Inflammatory macrophage treated with lipopolysaccharide for 1 hour (primary cell): ENCODE data around the gene LARGE1.

Experiments
- DNase-seq, 2 donors: peaks; one replicate each; pipeline ENCODE4 v3.0.0-alpha.2; 2020 to 2022

LARGE1 gene

GRCh38 chr22:33515795-33516194, 404.5 kb downstream of the LARGE1 start:
- no peak for DNase-seq

- no peak for DNase-seq
These were observed 406.6 kb downstream of the LARGE1 start for GRCh38 chr22:33513388-33514338.

GRCh38 chr22:33512908-33513307, 407.4 kb downstream of the LARGE1 start:
- no peak for DNase-seq

- no peak for DNase-seq
These were observed 409.8 kb downstream of the LARGE1 start for GRCh38 chr22:33510429-33510904.

GRCh38 chr22:33504941-33505625, 415.2 kb downstream of the LARGE1 start:
- no peak for DNase-seq

GRCh38 chr22:33496112-33496511, 424.2 kb downstream of the LARGE1 start:
- DNase-seq: no peak

- no peak for DNase-seq
These were observed 426.6 kb downstream of the LARGE1 start for GRCh38 chr22:33493476-33494205.

- DNase-seq: no peak
These were observed 428.0 kb downstream of the LARGE1 start for GRCh38 chr22:33492210-33492651.

GRCh38 chr22:33487041-33487716, 433.1 kb downstream of the LARGE1 start:
- DNase-seq: no peak

GRCh38 chr22:33481550-33481949, 438.7 kb downstream of the LARGE1 start:
- no peak for DNase-seq

- DNase-seq: no peak
These were observed 442.9 kb downstream of the LARGE1 start for GRCh38 chr22:33477120-33478111.

GRCh38 chr22:33476716-33477115, 443.6 kb downstream of the LARGE1 start:
- no peak for DNase-seq

GRCh38 chr22:33476206-33476605, 444.1 kb downstream of the LARGE1 start:
- DNase-seq: no peak

- DNase-seq: no peak
These were observed 445.7 kb downstream of the LARGE1 start for GRCh38 chr22:33474587-33474986.

GRCh38 chr22:33472462-33473344, 447.6 kb downstream of the LARGE1 start:
- DNase-seq: no peak

- no peak for DNase-seq
These were observed 449.8 kb downstream of the LARGE1 start for GRCh38 chr22:33470456-33470855.

GRCh38 chr22:33467620-33468095, 452.6 kb downstream of the LARGE1 start:
- DNase-seq: no peak

- no peak for DNase-seq
These were observed 453.2 kb downstream of the LARGE1 start for GRCh38 chr22:33467080-33467479.

GRCh38 chr22:33465554-33465953, 454.7 kb downstream of the LARGE1 start:
- DNase-seq: no peak

GRCh38 chr22:33464698-33465097, 455.6 kb downstream of the LARGE1 start:
- no peak for DNase-seq
